HepG2 (cell line): ENCODE measurements around the gene KCNS1. TPM values are rescaled to one million over a fixed set of nuclear protein-coding genes. Genes with fewer than 3 reads are reported as not detected.

Source experiments
- ATAC-seq: fragments of 200-7000 bp; cut with Tn5 transposase; 3 replicates; pipeline ENCODE4 v1.9.1; 2020; ENCODE audit warnings: mild to moderate bottlenecking, moderate library complexity
- BruUV-seq: library from RNA; stranded (reverse); fragments of 400-500 nt; replicated peaks from 2 replicates; lab custom pipeline; 2021; lab: Mats Ljungman, UMichigan
- CTCF ChIA-PET: fragments of 300-600 bp; formaldehyde crosslinking; extraction: SDS; loops from one replicate; lab custom pipeline; 2021; ENCODE audit warnings: low total read pairs, inconsistent platforms, low intra/inter-chr PET ratio; lab: Yijun Ruan, JAX
- POLR2A ChIA-PET: fragments of 350-600 bp; sonication (Branson Sonifier 250); formaldehyde crosslinking; loops from one replicate; lab custom pipeline; 2020; ENCODE audit warnings: antibody characterized with exemption, inconsistent platforms; lab: Yijun Ruan, JAX
- DNase-seq: peaks from one replicate; pipeline ENCODE4 v3.0.0-alpha.2; 2015; ENCODE audit warnings: low spot score
- FAIRE-seq: peaks from 3 replicates; lab custom pipeline; 2011; peaks lifted over from hg19 to GRCh38; lab: Jason Lieb, UNC
- H2AFZ ChIP-seq: one replicate; pipeline ENCODE4 v1.6.1; 2011; ENCODE audit warnings: low read length, inconsistent platforms
- H3K27ac ChIP-seq: fragments of 300-600 bp; 3 replicates; pipeline ENCODE4 v1.8.0; 2011; ENCODE audit warnings: mixed run types, mild to moderate bottlenecking, mixed read lengths, low read length, inconsistent platforms; ENCODE audit not compliant: insufficient read depth; ENCODE audit errors: extremely low read length
- H3K27me3 ChIP-seq, 2 experiments: fragments of 200-600 bp in 1 of 2; 2 replicates in 1 of 2; 3 replicates in 1 of 2; pipeline versions ENCODE4 v1.6.0 to v1.8.0; 2011; ENCODE audit warnings: low read length in 2 of 2, mild to moderate bottlenecking in 2 of 2, moderate library complexity in 2 of 2, inconsistent platforms in 1 of 2; ENCODE audit not compliant: insufficient read depth in 2 of 2, control insufficient read depth in 1 of 2
- H3K36me3 ChIP-seq, 2 experiments: fragments of 200-600 bp in 1 of 2; replicated peaks in 1 of 2; 2 replicates in 1 of 2; 3 replicates in 1 of 2; pipeline versions ENCODE4 v1.5.1 to v1.8.0; 2011; ENCODE audit warnings: low read length in 2 of 2, inconsistent platforms in 1 of 2; ENCODE audit not compliant: insufficient read depth in 2 of 2, control insufficient read depth in 1 of 2
- H3K4me1 ChIP-seq: 2 replicates; pipeline ENCODE4 v1.5.1; 2012; ENCODE audit warnings: low read length, inconsistent platforms; ENCODE audit not compliant: insufficient read depth
- H3K4me2 ChIP-seq: 2 replicates; pipeline ENCODE4 v1.6.0; 2011; ENCODE audit warnings: low read depth, low read length, inconsistent platforms
- H3K4me3 ChIP-seq, 3 experiments: fragments of 200-600 bp in 1 of 3; sonication (generic), shearing (Covaris generic) in 1 of 3; replicated peaks in 1 of 3; 2 replicates each; pipeline ENCODE4 v1.5.1; 2011 to 2016; ENCODE audit warnings: low read length in 3 of 3, inconsistent platforms in 2 of 3, low read depth in 2 of 3, mild to moderate bottlenecking in 2 of 3, control low read depth in 1 of 3, mixed read lengths in 1 of 3; ENCODE audit not compliant: insufficient read depth in 1 of 3
- H3K79me2 ChIP-seq: one replicate; pipeline ENCODE4 v1.6.1; 2011; ENCODE audit warnings: low read length, inconsistent platforms; ENCODE audit not compliant: insufficient read depth
- H3K9ac ChIP-seq: 2 replicates; pipeline ENCODE4 v1.6.0; 2011; ENCODE audit warnings: mild to moderate bottlenecking, low read depth, low read length, inconsistent platforms; ENCODE audit not compliant: insufficient read depth
- H3K9me3 ChIP-seq: 2 replicates; pipeline ENCODE4 v1.5.1; 2012; ENCODE audit warnings: mild to moderate bottlenecking, low read length
- H4K20me1 ChIP-seq: 2 replicates; pipeline ENCODE4 v1.6.0; 2011; ENCODE audit warnings: inconsistent platforms, mild to moderate bottlenecking, low read length, moderate library complexity; ENCODE audit not compliant: insufficient read depth
- DDIT3 ChIP-seq: sonication (generic); formaldehyde crosslinking; IDR thresholded peaks from 2 replicates; pipeline ENCODE4 v1.4.0; 2020; ENCODE audit warnings: mild to moderate bottlenecking, missing genetic modification reagents
- HDAC1 ChIP-seq: sonication (generic); formaldehyde crosslinking; IDR thresholded peaks from 2 replicates; pipeline ENCODE4 v1.5.1; 2020; ENCODE audit warnings: mild to moderate bottlenecking, missing genetic modification reagents
- PREB ChIP-seq: sonication (generic); formaldehyde crosslinking; IDR thresholded peaks from 2 replicates; pipeline ENCODE4 v1.4.0; 2020; ENCODE audit warnings: missing genetic modification reagents
- SIN3B ChIP-seq: fragments of 150-350 bp; IDR thresholded peaks from 2 replicates; pipeline ENCODE4 v1.6.1; 2014; ENCODE audit warnings: low read length
- SRSF1 ChIP-seq: fragments of 200-400 bp; formaldehyde crosslinking; optimal IDR thresholded peaks from 2 replicates; pipeline ENCODE3; 2017; ENCODE audit warnings: mild to moderate bottlenecking, low read depth, low read length, moderate library complexity
- ZEB1 ChIP-seq: IDR thresholded peaks from 2 replicates; pipeline ENCODE4 v1.6.1; 2012; ENCODE audit warnings: mild to moderate bottlenecking, low read depth, inconsistent platforms; ENCODE audit not compliant: insufficient replicate concordance
- ZNF224 ChIP-seq: sonication (generic); formaldehyde crosslinking; IDR thresholded peaks from 2 replicates; pipeline ENCODE4 v1.5.0; 2020; ENCODE audit warnings: mild to moderate bottlenecking, missing genetic modification reagents
- ZNF414 ChIP-seq: sonication (generic); formaldehyde crosslinking; IDR thresholded peaks from 2 replicates; pipeline ENCODE4 v1.5.0; 2020; ENCODE audit warnings: missing genetic modification reagents
- ZNF576 ChIP-seq: sonication (generic); formaldehyde crosslinking; IDR thresholded peaks from 2 replicates; pipeline ENCODE4 v1.4.0; 2020; ENCODE audit warnings: mild to moderate bottlenecking, missing genetic modification reagents
- ZNF740 ChIP-seq: sonication (generic); formaldehyde crosslinking; IDR thresholded peaks from 2 replicates; pipeline ENCODE4 v1.4.0; 2020; ENCODE audit warnings: missing genetic modification reagents
- WGBS: methylation state at CpG from one replicate; pipeline ENCODE4 v1.1.6; 2017; ENCODE audit warnings: low lambda C conversion rate; 5-methylcytosine and 5-hydroxymethylcytosine counted together
- in situ Hi-C: cut with HindIII; loops from 2 replicates; pipeline ENCODE4 v1.10.0; 2017; ENCODE audit warnings: low pct_unique_long_range_greater_than_20kb; ENCODE audit not compliant: extremely low pct_ligation_motif_present
- intact Hi-C: fragments of 100-400 bp; cut with micrococcal nuclease; formaldehyde crosslinking; loops from one replicate; pipeline ENCODE4 v1.10.0; 2022; ENCODE audit not compliant: unreplicated experiment
- polyA plus RNA-seq, 8 experiments: library from polyadenylated mRNA; depleted of rRNA in 3 of 8; stranded (reverse) in 7 of 8; unstranded in 1 of 8; fragments of >200 nt; fragmentation: Illumina TruSeq in 4 of 8; extraction: Trizol in 4 of 8; gene quantifications; 2 replicates each; pipeline versions ENCODE4 v1.2.1 to v1.2.3, GENCODE V29; 2011 to 2016; ENCODE audit warnings: low read depth in 4 of 8, missing spikeins in 1 of 8, mixed read lengths in 1 of 8; ENCODE audit not compliant: insufficient read depth in 1 of 8
- total RNA-seq, 5 experiments: library from RNA; depleted of rRNA; stranded (reverse); fragments of >200 nt; fragmentation: Illumina TruSeq; extraction: Trizol; gene quantifications; 2 replicates each; pipeline ENCODE4 v1.2.3, GENCODE V29; 2016; ENCODE audit warnings: low read depth in 1 of 5

Gene KCNS1
- total and polyA plus RNA-seq, 2 of the 13 experiments (the other 11 are each of a cell fraction or from before 2014, with no cell fraction given) = 0.03 TPM; not detected in 1

GRCh38 chr20:45072066-45072465 lies 28.9 kb downstream of the KCNS1 start:
- intact Hi-C loops = no loop called here
- H3K36me3 ChIP-seq = peaks cover 12 to 39% of the 10 kb centered on the region in 2 experiments
- no peaks in the 10 kb centered on the region for H3K9me3 ChIP-seq
- in situ Hi-C loops = no loop called here
- H3K9ac ChIP-seq = no peak overlapping the region
- no peak overlapping the region for H3K27ac ChIP-seq
- H3K4me3 ChIP-seq = no peak overlapping the region
- H2AFZ ChIP-seq = no peak overlapping the region
- H3K79me2 ChIP-seq = no peaks in the 10 kb centered on the region
- FAIRE-seq (no peak), DNase-seq (no peak), ATAC-seq (no peak)
- TF ChIP-seq ZEB1 (no peak), ZNF576 (no peak), ZNF414 (CRISPR knock-in tag) (no peak), ZNF224 (CRISPR knock-in tag) (no peak), PREB (CRISPR knock-in tag) (no peak), SRSF1 (no peak), ZNF740 (no peak), SIN3B (no peak), HDAC1 (CRISPR knock-in tag) (no peak), DDIT3 (CRISPR knock-in tag) (no peak)
- no peak overlapping the region for H3K4me2 ChIP-seq
- H3K4me1 ChIP-seq = peaks cover 22% of the 10 kb centered on the region
- BruUV-seq = no TSS peak
- ChIA-PET POLR2A (no interaction called here), CTCF (no interaction called here)
- H3K27me3 ChIP-seq = no peaks in the 10 kb centered on the region
- no peaks in the 10 kb centered on the region for H4K20me1 ChIP-seq
- 100% methylated on average over 1 of the region's 1 CpG for WGBS
